ENCODE data around the gene TMEM54.

The TMEM54 gene, protein sequence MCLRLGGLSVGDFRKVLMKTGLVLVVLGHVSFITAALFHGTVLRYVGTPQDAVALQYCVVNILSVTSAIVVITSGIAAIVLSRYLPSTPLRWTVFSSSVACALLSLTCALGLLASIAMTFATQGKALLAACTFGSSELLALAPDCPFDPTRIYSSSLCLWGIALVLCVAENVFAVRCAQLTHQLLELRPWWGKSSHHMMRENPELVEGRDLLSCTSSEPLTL

DNA sequence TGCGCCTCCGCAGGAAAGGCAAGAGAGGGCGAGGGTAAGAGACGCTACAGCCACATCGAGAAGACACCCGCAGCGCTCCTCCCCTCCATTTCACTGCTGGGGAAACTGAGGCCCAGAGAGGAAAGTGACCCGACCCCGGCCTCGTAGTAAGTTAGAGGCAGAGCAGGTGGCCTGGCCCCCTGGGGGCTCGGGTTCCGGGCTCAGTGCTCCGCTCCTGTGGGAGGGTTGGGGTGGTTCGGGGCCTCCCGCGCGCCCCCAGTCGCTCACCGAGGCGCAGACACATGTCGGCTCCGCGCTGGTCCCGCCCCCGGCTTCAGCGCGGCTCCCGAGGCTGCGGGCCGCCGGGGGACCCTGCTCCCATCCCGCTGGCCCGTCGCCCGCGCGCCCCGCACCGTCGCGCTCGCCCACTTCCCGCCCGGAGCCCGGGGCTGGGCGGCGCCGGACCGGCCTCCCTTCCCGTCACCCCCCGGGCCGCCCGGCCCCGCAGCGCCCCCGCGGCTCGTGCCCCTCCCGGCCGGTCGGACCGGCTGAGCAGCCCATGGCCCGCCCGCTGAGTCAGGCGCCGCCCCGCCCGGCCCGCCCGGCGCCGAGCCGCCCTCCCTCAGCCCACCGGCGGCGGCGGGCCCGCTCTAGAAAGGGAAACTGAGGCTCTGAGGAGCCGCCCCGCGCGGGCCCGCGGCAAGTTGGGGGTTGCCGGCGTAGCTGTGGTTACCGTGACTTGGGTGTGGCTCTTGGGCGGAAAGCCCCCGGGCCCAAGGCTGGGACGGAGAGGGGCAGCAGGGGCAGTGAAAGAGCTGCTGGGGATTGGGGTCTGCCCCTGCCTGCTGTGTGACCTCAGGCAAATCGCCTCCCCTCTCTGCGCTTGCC, at the start of gene TMEM54:
TSS of gene TMEM54 (minus strand) at position 434 of the 867 bp plus-strand sequence. CDS start at position 283, 151 bp downstream.
- peak in 2 of 3 donors; percentile 61 to 76 for DNase-seq

DNA sequence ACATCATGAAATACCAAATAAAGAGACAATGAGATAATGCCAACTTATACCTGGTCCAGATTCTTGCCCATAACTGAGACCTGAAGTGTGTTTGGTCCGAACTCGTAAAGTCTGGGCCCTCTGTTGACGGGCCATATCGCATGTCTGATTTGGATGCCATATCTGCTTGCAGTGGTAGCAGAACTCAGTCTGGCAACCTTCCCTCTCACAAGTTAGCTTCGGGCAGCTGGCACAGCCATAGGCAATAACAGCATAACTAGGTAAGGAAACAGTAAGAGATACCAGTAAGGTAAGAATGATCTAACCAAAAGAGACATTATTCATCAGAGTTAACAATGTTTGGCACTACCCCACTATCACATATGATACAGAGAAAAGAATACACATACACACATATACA, 48.3 kb upstream of the TMEM54 start:
- DNase-seq, result no peak

DNA sequence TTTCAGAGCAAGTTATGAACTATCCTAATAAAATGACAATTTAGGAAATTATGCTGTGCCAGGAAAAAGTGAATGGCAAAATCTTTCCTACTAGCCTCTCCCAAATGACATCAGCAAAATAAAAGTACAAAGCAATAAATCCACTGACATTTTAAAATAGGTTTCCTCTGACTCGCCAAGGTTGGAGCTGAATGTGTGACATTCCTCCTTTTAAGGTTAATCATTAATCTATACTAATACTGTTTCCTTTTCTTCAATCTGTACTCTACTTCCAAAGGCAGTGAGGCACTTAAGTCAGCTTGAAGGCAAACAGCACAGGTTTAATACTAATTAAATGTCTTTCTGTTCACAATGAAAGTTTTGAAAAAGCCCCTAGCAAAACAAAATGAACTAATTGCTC, 47.7 kb upstream of the TMEM54 start:
- no peak for DNase-seq

DNA sequence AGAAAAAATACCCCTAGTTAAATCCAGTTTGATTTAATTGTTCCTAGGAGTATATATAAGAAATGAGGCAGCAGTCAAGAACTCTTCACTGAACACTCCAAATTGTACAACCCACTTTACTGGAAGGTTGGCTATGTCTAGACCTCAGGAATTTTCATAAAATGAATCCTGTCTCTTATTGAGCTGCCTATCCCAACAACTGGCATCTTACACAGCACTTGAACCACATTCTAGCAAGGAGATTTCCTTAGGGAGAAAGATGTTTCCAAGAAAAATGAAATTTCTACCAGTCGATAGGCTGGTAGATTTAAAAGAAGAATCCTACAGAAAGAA, 47.2 kb upstream of the TMEM54 start:
- DNase-seq, result no peak

DNA sequence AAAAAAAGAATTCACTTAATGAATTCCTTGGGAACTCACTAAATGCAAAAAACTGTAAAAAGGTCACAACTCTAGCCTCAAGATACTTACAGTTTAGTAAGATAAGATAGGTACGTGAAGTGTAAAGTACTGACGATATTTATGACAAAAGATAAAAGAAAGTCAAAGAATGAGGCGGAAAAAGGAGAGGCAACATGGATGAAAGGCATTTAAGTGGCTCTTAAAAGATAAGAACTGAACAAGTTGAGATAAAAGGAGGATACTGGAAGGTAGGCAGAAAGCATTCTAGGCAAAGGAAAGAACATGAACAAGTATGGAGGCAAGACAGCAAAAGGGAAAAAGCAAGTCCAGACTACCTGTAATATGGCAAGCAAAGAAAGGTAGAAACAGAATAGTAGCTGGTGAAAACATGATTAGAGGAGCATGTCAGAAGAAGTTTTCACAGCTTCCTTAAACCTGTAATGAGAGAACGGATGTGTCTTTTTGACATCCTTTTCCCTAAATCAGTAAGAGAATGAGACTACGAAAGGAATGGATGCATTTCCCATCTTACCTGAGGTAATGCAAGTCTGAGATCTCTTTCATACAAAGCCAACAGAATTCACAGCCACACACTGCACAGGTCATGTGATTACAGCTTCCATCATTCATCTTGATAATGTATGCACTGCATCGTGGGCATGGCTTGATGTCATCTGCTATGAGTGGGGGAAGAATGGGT, 46.6 kb upstream of the TMEM54 start:
- DNase-seq, result no peak

DNA sequence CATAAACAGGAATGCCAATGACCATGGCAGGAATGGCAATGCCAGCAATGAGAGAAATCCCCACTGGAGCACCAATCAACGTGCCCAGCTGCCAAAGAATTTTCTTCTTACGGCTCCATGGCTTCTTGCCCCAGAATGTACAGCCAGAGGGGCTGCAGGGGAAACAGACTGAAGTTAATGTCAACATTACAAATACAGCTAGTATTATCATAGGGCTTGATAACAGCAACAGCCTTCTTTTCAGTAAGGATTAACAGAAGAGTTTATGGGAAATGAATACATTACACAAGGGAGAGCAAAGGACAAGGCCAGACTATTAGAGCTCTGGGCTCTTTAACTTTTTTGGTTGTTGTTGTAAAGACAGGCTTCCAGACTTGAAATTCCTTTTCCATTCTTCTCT, 45.2 kb upstream of the TMEM54 start:
- no peak for DNase-seq

DNA sequence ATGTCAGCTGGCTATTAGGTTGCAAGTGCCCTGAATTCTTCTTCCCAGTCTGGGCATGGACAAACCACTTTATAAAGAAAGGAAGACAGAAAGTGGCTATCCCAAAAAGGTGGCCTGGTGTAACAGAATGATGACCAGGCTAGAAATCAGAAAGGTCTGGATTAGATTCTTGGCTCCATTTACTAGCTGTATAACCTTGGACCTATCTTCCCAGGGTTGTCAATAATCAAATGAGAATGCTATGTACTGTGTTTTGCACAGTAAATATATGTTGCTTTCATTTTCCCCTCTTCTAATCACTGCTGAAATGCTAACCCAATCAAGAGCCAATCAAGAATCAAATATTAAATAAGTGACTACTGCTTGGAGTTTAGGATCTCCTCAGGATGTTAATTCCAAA, 43.0 kb upstream of the TMEM54 start:
- no peak for DNase-seq

DNA sequence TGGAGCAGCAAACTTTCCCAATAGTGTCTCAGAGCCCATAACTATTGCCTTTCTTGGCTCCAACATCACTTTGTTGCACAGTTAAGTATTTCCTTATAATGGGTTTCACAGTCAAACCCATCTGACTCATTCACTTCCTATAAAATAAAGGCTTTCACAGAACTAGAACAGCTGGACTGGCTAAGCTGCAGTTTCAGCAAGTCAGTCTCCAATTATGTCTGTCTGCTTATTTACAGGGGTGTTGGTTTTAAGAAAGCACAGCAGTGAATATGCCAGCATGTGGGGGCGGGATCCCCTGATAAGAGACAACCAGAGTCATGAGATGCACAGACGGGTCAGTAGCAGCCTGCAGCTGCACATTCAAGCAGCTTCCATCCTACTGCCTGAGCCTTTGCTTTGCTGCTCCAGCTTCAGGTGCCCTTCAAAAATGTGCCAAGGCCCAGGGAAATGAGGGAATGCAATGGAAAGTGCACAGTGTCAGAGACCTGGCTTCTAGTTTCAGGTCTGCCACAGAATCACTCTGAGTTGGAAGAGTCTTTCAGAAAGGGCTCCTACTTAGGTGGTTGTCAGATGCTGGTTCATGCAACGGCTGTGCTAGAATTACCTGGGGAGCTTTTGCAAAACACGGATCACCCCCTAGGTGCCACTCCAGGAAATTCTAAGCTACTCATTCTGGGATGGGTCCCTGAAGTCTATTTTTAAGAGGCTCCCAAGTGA, 38.6 kb upstream of the TMEM54 start:
- peak; percentile 86 to 95 (median 92) for DNase-seq

DNA sequence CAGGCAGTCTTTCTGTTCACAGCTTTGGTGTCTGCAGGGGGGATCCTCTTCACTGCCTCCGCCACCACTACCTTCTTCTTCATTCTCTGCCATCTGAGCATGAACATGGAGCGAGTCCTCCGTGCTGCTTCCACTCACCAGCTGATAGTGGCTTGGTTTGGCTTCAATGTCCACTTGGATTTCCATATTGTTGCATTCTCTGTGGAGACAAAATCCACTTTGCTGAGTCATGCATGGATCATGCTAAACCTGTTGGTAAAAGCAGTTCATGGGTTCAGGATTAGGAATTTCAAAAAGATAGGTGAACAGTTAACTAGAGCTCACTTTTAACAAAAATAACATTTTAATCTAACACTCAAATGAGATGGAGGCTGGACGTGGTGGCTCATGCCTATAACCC, 35.9 kb upstream of the TMEM54 start:
- no peak for DNase-seq

DNA sequence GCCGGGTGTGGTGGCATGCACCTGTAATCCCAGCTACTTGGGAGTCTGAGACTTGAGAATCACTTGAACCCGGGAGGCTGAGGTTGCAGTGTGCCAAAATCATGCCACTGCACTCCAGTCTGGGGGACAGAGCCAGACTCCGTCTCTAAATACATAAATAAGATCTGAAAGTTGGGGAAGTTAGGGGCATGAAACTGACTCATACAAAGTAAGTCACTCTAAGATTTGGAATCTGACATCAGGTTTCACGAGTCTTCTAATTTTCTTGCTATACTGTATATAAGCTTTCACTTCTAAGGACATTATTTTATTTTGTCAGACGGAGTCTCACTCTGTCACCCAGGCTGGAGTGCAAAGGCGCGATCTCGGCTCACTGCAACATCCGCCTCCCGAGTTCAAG, 33.3 kb upstream of the TMEM54 start:
- DNase-seq, result peak; percentile 52 to 78 (median 74)

DNA sequence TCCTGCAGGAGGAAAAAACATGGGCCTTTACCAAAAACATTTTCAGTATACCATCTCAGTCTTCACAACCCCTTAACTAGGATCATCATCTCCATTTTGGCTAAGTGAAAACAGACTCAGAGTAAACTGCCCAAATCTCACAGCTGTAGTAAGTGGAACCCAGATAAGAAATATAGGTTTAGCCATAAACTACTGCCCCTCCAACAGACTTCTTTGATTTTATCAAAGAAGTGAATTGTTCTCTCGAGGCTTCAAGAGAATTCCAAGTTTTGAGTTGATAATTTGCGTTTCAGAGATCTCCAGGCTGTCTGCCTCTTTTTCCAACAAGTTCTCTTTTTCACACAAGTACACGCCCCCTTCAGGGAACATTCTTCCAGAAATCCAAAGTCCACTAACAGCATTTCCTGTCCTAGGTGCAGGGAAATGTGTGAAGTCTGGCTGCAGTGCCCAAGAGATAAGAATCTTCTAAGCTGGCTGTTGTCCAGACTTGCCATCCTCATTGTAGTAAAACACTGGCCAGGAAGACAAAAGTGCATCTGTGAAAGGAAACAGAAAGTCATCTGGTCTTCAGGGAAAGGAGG, 32.6 kb upstream of the TMEM54 start:
- no peak for DNase-seq

DNA sequence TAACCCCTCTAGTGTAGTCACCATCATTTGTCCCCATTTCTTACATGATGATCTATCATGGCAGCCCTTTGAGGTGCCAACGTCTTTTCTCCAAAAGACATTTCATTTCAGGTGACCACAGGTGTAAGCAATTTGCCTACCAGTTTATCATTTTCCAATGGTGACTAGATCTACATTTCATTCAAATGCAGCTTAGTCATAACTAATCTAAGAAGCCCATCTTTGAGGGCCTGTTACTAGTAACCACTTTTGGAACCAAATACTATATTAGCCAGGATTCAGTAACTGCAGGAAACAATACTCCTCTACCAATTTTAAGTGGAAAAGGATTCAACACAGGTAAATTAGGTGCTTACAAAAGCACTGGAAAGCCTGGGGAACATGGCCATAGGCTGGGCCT, 30.6 kb upstream of the TMEM54 start:
- no peak for DNase-seq

DNA sequence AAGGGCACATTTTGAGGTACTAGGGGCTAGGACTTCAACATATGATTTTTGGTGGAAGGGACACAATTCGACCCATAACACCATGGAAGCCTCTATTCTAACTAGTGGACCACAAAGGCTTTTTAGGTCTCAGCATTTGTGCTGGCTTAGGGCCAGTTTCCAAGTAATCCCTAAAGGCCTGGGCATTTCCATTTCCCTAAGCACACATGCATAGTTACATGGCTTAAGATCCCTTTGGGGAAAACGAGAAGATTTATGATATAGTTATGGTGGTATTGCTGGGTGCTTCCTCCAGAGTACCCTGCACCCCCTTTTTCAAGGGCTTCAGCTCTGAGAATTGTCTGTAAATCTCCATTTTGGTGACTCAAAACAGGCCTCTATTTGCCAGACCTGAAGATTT, 28.2 kb upstream of the TMEM54 start:
- peak in 2 of 3 donors; percentile 53 to 63 for DNase-seq

DNA sequence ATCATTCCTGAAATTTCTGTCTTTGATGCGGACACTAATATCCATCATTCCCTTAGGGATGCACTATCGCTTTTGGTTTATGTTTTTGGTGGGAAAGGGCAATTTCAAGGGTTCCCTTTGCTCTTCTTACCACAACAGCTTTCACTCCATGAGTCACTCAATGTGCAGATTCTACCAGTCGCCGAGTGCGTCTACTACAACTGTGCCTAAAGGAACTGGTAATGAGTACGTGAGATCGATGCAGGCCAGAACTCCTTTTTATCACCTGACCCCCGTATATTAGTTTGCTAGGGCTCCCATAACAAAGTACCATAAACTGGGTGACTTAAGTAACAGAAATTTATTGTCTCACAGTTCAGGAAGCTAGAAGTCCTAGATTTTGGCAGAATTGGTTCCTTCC, 27.5 kb upstream of the TMEM54 start:
- DNase-seq, result peak in 2 of 3 donors; percentile 53 to 69

DNA sequence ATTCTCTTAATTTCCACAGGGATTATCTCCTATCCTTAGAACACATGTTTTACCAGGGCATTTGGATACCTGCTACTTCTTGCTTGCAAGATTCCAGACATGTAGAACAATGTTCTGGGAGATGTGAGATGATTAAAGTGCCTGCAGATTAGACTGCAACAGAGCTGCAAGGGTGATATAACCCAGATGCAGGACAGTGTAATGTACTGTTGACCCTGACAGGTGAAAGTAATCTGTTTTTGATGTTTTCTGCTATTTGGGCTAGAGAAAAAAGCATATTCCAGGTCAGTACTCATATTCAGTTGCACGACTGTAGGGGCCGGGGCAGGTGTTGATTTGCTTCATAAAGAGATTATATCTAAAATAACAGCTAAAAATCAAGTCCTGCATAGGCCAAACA, 27.1 kb upstream of the TMEM54 start:
- no peak for DNase-seq

DNA sequence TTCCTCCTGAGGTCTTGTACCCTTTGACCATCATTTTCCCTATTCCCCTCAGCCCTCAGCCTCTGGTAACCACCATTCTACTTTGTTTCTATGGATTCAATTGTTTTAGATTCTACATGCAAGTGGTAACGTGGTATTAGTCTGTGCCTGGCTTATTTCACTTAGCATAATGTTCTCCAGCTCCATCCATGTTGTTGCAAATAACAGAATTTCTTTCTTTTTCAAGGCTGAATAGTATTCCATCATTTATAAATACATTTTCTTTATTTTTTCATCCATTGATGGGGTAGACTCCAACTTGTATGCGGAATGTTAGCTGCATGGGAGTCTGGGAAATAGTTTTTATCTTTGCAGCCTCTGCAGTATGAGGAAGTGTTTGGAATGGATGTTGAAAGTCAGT, 26.3 kb upstream of the TMEM54 start:
- DNase-seq, result no peak

DNA sequence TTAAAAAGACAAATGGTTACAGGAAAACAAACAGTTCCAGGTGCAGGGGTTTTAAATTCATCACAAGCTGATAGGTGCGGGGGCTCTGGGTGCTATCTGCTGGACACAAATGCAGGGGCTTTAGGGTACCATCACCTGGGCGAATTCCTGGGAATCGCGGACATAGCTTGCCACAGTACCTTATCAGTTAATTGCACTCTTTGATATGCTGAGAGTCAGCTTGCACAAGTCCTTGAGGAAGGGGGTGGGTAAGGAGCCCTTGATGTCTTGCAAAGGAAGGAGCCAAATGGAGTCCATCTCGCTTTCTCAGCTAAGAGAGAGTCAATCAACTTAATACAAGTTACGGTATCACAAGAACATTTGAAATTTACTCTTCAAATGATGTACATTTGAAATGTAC, 25.4 kb upstream of the TMEM54 start:
- DNase-seq, result peak in 1 of 3 donors; percentile 47

DNA sequence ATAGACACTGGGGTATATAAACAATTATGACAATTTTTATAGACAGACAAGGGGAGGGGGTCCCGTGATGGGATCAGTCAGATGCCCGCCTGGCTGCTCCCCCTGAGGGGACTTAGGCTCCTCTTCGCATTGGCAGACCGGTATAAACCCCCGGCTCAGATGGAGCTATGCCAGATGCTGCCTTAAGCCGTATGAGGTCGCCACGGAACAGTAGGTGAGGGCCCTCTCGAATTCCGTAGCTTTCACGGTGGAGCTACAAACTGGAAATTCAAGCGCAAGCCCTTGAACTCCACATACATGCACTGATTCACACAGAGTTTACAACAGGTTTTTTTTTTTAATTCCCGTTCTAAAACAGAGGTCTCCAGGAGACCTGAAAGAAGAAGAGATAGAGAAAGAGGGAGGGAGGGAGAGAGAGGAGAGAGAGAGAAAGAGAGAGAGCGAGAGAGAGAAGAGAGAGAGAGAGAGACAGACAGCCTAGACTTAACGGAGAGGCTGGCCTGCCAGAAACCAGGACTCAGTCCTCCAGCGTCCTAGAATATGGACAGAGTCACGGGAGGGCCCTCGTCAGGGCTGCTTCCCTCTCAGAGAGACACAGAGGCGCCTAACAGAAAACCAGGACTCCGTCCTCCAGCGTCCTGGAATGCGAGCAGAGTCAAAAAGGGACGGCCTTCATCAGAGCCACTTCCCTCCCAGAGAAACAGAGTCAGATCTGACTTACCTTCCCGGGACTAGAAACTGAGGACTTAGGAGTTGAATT, 24.4 kb upstream of the TMEM54 start:
- DNase-seq, result peak in 1 of 3 donors; percentile 53

DNA sequence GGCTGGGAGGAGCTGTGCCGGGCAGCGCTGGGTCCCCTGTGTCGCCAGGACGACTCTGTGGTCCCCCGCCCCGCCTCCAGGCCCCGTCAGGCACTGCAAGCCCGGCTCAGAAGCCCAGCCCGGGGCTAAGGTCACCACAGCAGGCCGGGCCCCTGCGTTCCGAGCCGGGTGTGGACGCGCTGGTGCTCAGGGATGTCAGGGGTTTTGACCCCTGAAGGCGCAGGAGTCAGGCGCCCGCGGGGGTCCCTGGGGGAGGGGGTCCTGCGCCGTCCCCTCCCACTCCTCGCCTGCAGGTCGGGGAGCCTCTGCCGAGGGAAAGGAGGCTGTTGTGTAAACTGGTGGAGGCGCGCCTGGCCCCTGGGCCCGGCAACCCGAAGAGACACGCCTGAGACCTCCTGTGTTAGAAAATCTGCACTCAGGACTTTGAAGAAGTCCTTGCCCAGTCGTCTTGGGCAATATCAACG, 23.7 kb upstream of the TMEM54 start:
- peak in 2 of 3 donors; percentile 51 to 70 for DNase-seq

DNA sequence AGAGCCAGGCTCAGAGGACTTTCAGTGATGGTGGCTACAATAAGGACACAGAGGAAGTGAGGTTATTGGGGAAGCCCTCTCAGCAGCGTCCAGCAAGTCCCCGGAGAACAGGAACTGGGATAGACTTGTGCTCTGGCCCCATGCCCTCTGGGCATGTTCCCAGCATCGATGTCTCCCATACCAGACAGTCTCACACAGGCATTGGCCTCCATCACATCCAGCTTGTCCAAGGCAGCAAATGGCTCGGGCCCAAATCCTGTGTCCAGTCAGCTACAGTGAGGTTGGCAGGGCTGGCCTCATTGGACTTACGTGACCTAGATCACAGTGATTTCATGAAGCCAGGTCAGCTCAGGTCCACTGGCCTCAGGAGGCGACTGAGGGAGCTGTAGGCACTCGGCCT, 19.6 kb upstream of the TMEM54 start:
- DNase-seq, result peak in 2 of 3 donors; percentile 53 to 55

DNA sequence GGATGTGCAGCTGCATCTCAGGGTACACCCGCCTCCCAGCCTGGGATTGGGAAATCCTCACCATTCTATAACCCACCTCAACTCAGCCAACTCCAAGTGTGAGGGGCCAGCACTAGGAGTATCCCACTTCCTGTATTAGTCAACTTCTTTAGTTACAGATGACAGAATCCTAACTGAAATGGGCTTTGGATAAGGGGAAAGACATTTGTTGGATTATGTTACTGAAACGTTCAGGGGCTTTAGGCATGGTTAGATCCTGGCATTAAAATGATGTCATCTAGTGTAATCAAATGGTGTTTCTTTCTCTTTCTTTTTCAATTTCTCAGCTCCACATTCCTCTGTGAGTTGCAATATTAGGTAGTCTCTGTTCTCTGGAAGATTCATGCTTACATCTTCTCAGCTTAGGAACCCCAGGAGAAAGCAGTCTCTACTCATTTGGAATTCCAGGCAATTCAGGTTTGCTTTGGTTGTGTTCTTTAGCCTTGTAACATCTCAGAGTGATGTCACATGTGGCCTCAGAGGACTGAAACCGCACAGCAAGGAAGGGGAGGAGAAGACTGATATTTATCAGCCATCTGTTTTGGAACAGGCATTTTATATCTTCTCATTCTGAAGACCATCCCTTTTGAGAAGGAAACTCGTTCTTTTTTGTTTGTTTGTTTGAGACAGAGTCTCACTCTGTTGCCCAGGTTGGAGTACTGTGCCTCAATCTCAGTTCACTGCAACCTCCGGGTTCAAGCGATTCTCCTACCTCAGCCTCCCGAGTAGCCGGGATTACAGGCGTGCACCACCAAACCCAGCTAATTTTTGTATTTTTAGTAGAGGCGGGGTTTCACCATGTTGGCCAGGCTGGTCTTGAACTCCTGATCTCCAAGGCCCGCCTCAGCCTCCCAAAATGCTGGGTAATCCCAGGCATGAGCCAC, 18.9 kb upstream of the TMEM54 start:
- DNase-seq, result peak in 1 of 3 donors; percentile 52

All from suppressor macrophage treated with lipopolysaccharide for 1 hour (primary cell).